ENCODE results near the gene JKAMP. TPM values are rescaled to one million over a fixed set of nuclear protein-coding genes. Genes with fewer than 3 reads are reported as not detected.

The JKAMP gene
- total RNA-seq, 6 donors from 2014 or later: 34.2 to 59.7 (median 44.0) TPM

DNA sequence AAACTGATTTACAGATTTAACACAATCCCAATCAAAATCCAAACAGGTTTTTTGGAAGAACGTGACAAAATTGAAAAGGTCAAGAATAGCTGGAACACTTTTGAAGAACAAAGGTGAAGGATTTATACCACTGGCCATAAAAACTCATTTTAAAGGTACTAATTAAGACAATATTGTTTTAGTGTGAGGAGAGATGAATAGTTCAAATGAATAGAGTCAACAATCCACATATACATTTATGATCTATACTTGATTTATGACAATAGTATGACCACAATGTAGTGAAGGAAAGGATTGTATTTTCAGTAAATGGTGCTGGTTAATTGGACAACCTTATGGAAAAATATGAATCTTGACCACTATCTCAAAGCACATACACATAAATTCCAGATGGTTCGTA lies 63.0 kb downstream of the JKAMP start:
- TF ChIP-seq POLR2A (IDR thresholded peaks at IDR 0.05) (no peak), EP300 (IDR thresholded peaks at IDR 0.05) (no peak), POLR2AphosphoS5 (IDR thresholded peaks at IDR 0.05) (no peak)
- TF ChIP-seq, protein P1, sequence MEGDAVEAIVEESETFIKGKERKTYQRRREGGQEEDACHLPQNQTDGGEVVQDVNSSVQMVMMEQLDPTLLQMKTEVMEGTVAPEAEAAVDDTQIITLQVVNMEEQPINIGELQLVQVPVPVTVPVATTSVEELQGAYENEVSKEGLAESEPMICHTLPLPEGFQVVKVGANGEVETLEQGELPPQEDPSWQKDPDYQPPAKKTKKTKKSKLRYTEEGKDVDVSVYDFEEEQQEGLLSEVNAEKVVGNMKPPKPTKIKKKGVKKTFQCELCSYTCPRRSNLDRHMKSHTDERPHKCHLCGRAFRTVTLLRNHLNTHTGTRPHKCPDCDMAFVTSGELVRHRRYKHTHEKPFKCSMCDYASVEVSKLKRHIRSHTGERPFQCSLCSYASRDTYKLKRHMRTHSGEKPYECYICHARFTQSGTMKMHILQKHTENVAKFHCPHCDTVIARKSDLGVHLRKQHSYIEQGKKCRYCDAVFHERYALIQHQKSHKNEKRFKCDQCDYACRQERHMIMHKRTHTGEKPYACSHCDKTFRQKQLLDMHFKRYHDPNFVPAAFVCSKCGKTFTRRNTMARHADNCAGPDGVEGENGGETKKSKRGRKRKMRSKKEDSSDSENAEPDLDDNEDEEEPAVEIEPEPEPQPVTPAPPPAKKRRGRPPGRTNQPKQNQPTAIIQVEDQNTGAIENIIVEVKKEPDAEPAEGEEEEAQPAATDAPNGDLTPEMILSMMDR (IDR thresholded peaks at IDR 0.05): no peak
- whole genome bisulfite sequencing, 2 donors: 83 to 96% methylated on average over 2 of the region's 2 CpGs
- Histone ChIP-seq H3K36me3 (no peaks in the 10 kb centered on the region), H3K27ac (no peak overlapping the region), H3K4me3 (no peak overlapping the region), H3K4me1 (no peaks in the 10 kb centered on the region), H3K9me3 (peaks cover 0 to 5% (median 0%) of the 10 kb centered on the region in 4 donors), H3K27me3 (no peaks in the 10 kb centered on the region)
- no peak for DNase-seq
- ATAC-seq (ENCODE audit: low FRiP score in 2 of 2): no peak

Other genes with a start within 250 kb of the JKAMP start
- gene GPR135, start 19.1 kb upstream of the JKAMP start, total RNA-seq: 10 to 100 TPM in 1 of 6 donors, 1 to 10 TPM in 5; 1.7 to 10.5 (median 6.2) TPM
- 10 to 100 TPM; 16.7 to 53.4 (median 38.9) TPM for gene L3HYPDH, start 109 bp upstream of the JKAMP start, total RNA-seq
- gene CCDC175, start 92.3 kb downstream of the JKAMP start, total RNA-seq: under 1 TPM in 1 of 6 donors, not detected in 5; 0.14 TPM

All from upper lobe of left lung (tissue), 6 donors.